OCI-LY7 (cell line): ENCODE results near the gene PLXNA4. TPM values are rescaled to one million over a fixed set of nuclear protein-coding genes. Genes with fewer than 3 reads are reported as not detected.

Source experiments
- BruUV-seq: library from RNA; stranded (reverse); fragments of 400-500 nt; replicated peaks from 2 replicates; lab custom pipeline; 2021; lab: Mats Ljungman, UMichigan
- CTCF ChIA-PET: fragments of 300-600 bp; sonication (Branson Sonifier 250); formaldehyde crosslinking; loops from one replicate; lab custom pipeline; 2022; ENCODE audit warnings: antibody characterized with exemption; ENCODE audit not compliant: unreplicated experiment; lab: Charles Lee
- POLR2A ChIA-PET: fragments of 300-600 bp; sonication (Branson Sonifier 250); formaldehyde crosslinking; loops from one replicate; lab custom pipeline; 2022; ENCODE audit warnings: antibody characterized with exemption; lab: Charles Lee
- DNase-seq: peaks from one replicate; pipeline ENCODE4 v3.0.0-alpha.2; 2015; ENCODE audit warnings: low spot score
- H2AFZ ChIP-seq: fragments of 200-600 bp; sonication (generic), shearing (Covaris generic); 2 replicates; pipeline ENCODE4 v1.6.1; 2014; ENCODE audit warnings: mild to moderate bottlenecking, antibody characterized with exemption, low read length, moderate library complexity
- H3K27ac ChIP-seq: fragments of 200-600 bp; sonication (generic); 2 replicates; pipeline ENCODE4 v1.5.1; 2014; ENCODE audit warnings: mixed run types, low read depth, mild to moderate bottlenecking, moderate library complexity, low read length, inconsistent platforms; ENCODE audit not compliant: poor library complexity, severe bottlenecking
- H3K36me3 ChIP-seq: fragments of 200-600 bp; sonication (generic); 2 replicates; pipeline ENCODE4 v1.6.1; 2014; ENCODE audit warnings: mild to moderate bottlenecking, antibody characterized with exemption, low read length, moderate library complexity, mixed read lengths; ENCODE audit not compliant: insufficient read depth
- H3K4me1 ChIP-seq: fragments of 200-600 bp; sonication (generic); 2 replicates; pipeline ENCODE4 v1.5.1; 2014; ENCODE audit warnings: mild to moderate bottlenecking, low read length; ENCODE audit not compliant: insufficient read depth, poor library complexity, severe bottlenecking
- H3K4me2 ChIP-seq: fragments of 200-600 bp; sonication (generic); 2 replicates; pipeline ENCODE4 v1.6.1; 2014; ENCODE audit warnings: mild to moderate bottlenecking, low read length
- H3K4me3 ChIP-seq: fragments of 200-600 bp; sonication (generic); 2 replicates; pipeline ENCODE4 v1.5.1; 2014; ENCODE audit warnings: mild to moderate bottlenecking, low read depth, low read length; ENCODE audit not compliant: poor library complexity, severe bottlenecking
- H3K79me2 ChIP-seq: fragments of 200-600 bp; sonication (generic); 2 replicates; pipeline ENCODE4 v1.6.1; 2016; ENCODE audit warnings: low read depth, mild to moderate bottlenecking, low read length, moderate library complexity, mixed read lengths; ENCODE audit not compliant: insufficient read depth
- H3K9me2 ChIP-seq: fragments of 200-600 bp; sonication (generic); 2 replicates; pipeline ENCODE4 v1.6.1; 2016; ENCODE audit warnings: mild to moderate bottlenecking, low read length, mixed read lengths; ENCODE audit not compliant: insufficient read depth
- H3K9me3 ChIP-seq: fragments of 200-600 bp; sonication (generic); 2 replicates; pipeline ENCODE4 v1.6.1; 2014; ENCODE audit warnings: mild to moderate bottlenecking, mixed run types, low read length, mixed read lengths
- H4K20me1 ChIP-seq: fragments of 200-600 bp; sonication (generic); 2 replicates; pipeline ENCODE4 v1.6.1; 2014; ENCODE audit warnings: mild to moderate bottlenecking, antibody characterized with exemption, low read length, moderate library complexity, mixed read lengths; ENCODE audit not compliant: insufficient read depth
- CTCF ChIP-seq: fragments of 200-600 bp; sonication (generic); conservative IDR thresholded peaks from 2 replicates; pipeline ENCODE4 v1.5.1; 2014; ENCODE audit warnings: mild to moderate bottlenecking, antibody characterized with exemption, low read length, moderate library complexity, mixed read lengths
- EZH2phosphoT487 ChIP-seq: fragments of 200-600 bp; sonication (generic); IDR thresholded peaks from 2 replicates; pipeline ENCODE4 v1.6.1; 2018; ENCODE audit warnings: low read depth, borderline replicate concordance, mild to moderate bottlenecking, mixed run types, antibody characterized with exemption, low read length, moderate library complexity, mixed read lengths
- intact Hi-C: fragments of 100-400 bp; cut with micrococcal nuclease; formaldehyde crosslinking; loops from one replicate; pipeline ENCODE4 v1.10.0; 2022; ENCODE audit not compliant: unreplicated experiment
- total RNA-seq, 2 experiments: library from RNA; depleted of rRNA in 1 of 2; stranded (reverse); fragments of >200 nt in 1 of 2; shearing (Covaris generic) in 1 of 2; gene quantifications; 2 replicates each; pipeline ENCODE4 v1.2.3, GENCODE V29; 2014 to 2022

The PLXNA4 gene
- total RNA-seq, 2 experiments from 2014 or later = not detected

GRCh38 chr7:132240821-132241422 is 335.3 kb downstream of the PLXNA4 start:
- Histone ChIP-seq H3K9me2 (no peaks in the 10 kb centered on the region), H3K9me3 (no peaks in the 10 kb centered on the region), H3K4me1 (no peaks in the 10 kb centered on the region), H3K4me3 (no peak overlapping the region), H2AFZ (no peak overlapping the region), H3K27ac (no peak overlapping the region), H4K20me1 (no peaks in the 10 kb centered on the region), H3K36me3 (no peaks in the 10 kb centered on the region), H3K4me2 (no peak overlapping the region), H3K79me2 (no peaks in the 10 kb centered on the region)
- TF ChIP-seq EZH2phosphoT487 (no peak), CTCF (no peak)
- ChIA-PET CTCF (no interaction called here), POLR2A (no interaction called here)
- no peak for DNase-seq
- intact Hi-C loops = no loop called here
- no TSS peak for BruUV-seq

GRCh38 chr7:132240262-132240661 is 336.0 kb downstream of the PLXNA4 start:
- DNase-seq = no peak
- no peaks in the 10 kb centered on the region for H3K9me3 ChIP-seq
- H3K4me2 ChIP-seq = no peak overlapping the region
- H3K27ac ChIP-seq = no peak overlapping the region
- BruUV-seq = no TSS peak
- intact Hi-C loops = no loop called here
- no peaks in the 10 kb centered on the region for H4K20me1 ChIP-seq
- H3K9me2 ChIP-seq = no peaks in the 10 kb centered on the region
- H3K79me2 ChIP-seq = no peaks in the 10 kb centered on the region
- H3K4me1 ChIP-seq = no peaks in the 10 kb centered on the region
- ChIA-PET POLR2A (no interaction called here), CTCF (no interaction called here)
- no peak overlapping the region for H3K4me3 ChIP-seq
- no peak overlapping the region for H2AFZ ChIP-seq
- TF ChIP-seq CTCF (no peak), EZH2phosphoT487 (no peak)
- H3K36me3 ChIP-seq = no peaks in the 10 kb centered on the region

GRCh38 chr7:132239422-132239994 is 336.8 kb downstream of the PLXNA4 start:
- no peak for TF ChIP-seq CTCF
- no peak for TF ChIP-seq EZH2phosphoT487
- no peak overlapping the region for H3K4me2 ChIP-seq
- CTCF ChIA-PET = no interaction called here

More at GRCh38 chr7:132239422-132239994, 336.8 kb downstream of the PLXNA4 start:
- no peaks in the 10 kb centered on the region for H3K79me2 ChIP-seq
- POLR2A ChIA-PET = no interaction called here
- intact Hi-C loops = no loop called here
- DNase-seq = no peak
- H2AFZ ChIP-seq = no peak overlapping the region
- H3K9me2 ChIP-seq = no peaks in the 10 kb centered on the region
- no peak overlapping the region for H3K27ac ChIP-seq
- H3K4me1 ChIP-seq = no peaks in the 10 kb centered on the region
- H3K4me3 ChIP-seq = no peak overlapping the region
- BruUV-seq = no TSS peak
- no peaks in the 10 kb centered on the region for H3K36me3 ChIP-seq
- no peaks in the 10 kb centered on the region for H3K9me3 ChIP-seq
- H4K20me1 ChIP-seq = no peaks in the 10 kb centered on the region
